Keratinocyte (primary cell): ENCODE measurements around the gene CA12. TPM values are rescaled to one million over a fixed set of nuclear protein-coding genes. Genes with fewer than 3 reads are reported as not detected.

Experiments used
- DNase-seq: peaks from one replicate; pipeline ENCODE4 v3.0.0-alpha.2; 2011; ENCODE audit warnings: low read depth, missing footprints, low spot score
- FAIRE-seq: peaks from 2 replicates; lab custom pipeline; 2011; peaks lifted over from hg19 to GRCh38; lab: Jason Lieb, UNC
- H2AFZ ChIP-seq: 2 replicates; pipeline ENCODE4 v1.6.0; 2012; ENCODE audit warnings: low read length, control low read depth, inconsistent platforms; ENCODE audit not compliant: control insufficient read depth
- H3K27ac ChIP-seq: 2 replicates; pipeline ENCODE4 v1.5.1; 2011; ENCODE audit warnings: low read length; ENCODE audit not compliant: control insufficient read depth, insufficient read depth
- H3K27me3 ChIP-seq: 3 replicates; pipeline ENCODE4 v1.6.0; 2011; ENCODE audit warnings: low read length; ENCODE audit not compliant: control insufficient read depth, insufficient read depth; ENCODE audit errors: extremely low read depth
- H3K36me3 ChIP-seq, 2 experiments: 2 replicates in 1 of 2; 3 replicates in 1 of 2; pipeline ENCODE4 v1.5.1; 2011; ENCODE audit warnings: low read length in 2 of 2, mild to moderate bottlenecking in 1 of 2; ENCODE audit not compliant: control insufficient read depth in 2 of 2, insufficient read depth in 2 of 2; ENCODE audit errors: extremely low read depth in 1 of 2
- H3K4me1 ChIP-seq: 3 replicates; pipeline ENCODE4 v1.5.1; 2011; ENCODE audit warnings: low read length; ENCODE audit not compliant: control insufficient read depth, insufficient read depth; ENCODE audit errors: extremely low read depth
- H3K4me2 ChIP-seq: 3 replicates; pipeline ENCODE4 v1.6.0; 2011; ENCODE audit warnings: low read depth, low read length; ENCODE audit not compliant: control insufficient read depth, insufficient read depth; ENCODE audit errors: extremely low read depth
- H3K4me3 ChIP-seq, 3 experiments: fragments of 200-600 bp in 1 of 3; sonication (generic) in 1 of 3; 2 replicates in 2 of 3; 3 replicates in 1 of 3; pipeline ENCODE4 v1.5.1; 2011 to 2016; ENCODE audit warnings: low read length in 3 of 3, mild to moderate bottlenecking in 3 of 3, control low read depth in 2 of 3, inconsistent platforms in 1 of 3, low read depth in 1 of 3, mixed read lengths in 1 of 3, mixed run types in 1 of 3, moderate library complexity in 1 of 3; ENCODE audit not compliant: control insufficient read depth in 2 of 3, insufficient read depth in 2 of 3; ENCODE audit errors: extremely low read depth in 1 of 3
- H3K79me2 ChIP-seq: 2 replicates; pipeline ENCODE4 v1.6.0; 2012; ENCODE audit warnings: low read length; ENCODE audit not compliant: control insufficient read depth, insufficient read depth
- H3K9ac ChIP-seq: 3 replicates; pipeline ENCODE4 v1.6.0; 2011; ENCODE audit warnings: low read length; ENCODE audit not compliant: control insufficient read depth, insufficient read depth; ENCODE audit errors: extremely low read depth
- H3K9me1 ChIP-seq: 3 replicates; pipeline ENCODE4 v1.6.0; 2011; ENCODE audit warnings: low read length; ENCODE audit not compliant: control insufficient read depth, insufficient read depth; ENCODE audit errors: extremely low read depth
- H3K9me3 ChIP-seq: 2 replicates; pipeline ENCODE4 v1.5.1; 2012; ENCODE audit warnings: low read depth, low read length; ENCODE audit not compliant: control insufficient read depth
- H4K20me1 ChIP-seq: 3 replicates; pipeline ENCODE4 v1.6.0; 2011; ENCODE audit warnings: low read length; ENCODE audit not compliant: control insufficient read depth, insufficient read depth; ENCODE audit errors: extremely low read depth
- EZH2 ChIP-seq: IDR thresholded peaks from one replicate; pipeline ENCODE4 v1.6.1; 2012; ENCODE audit warnings: inconsistent platforms, mild to moderate bottlenecking, low read length, moderate library complexity
- dilution Hi-C: fragments of 300-500 bp; cut with MboI; formaldehyde crosslinking; loops from one replicate; pipeline ENCODE4 v1.7.0; 2020; ENCODE audit warnings: low sequenced_read_pairs; ENCODE audit not compliant: extremely low pct_ligation_motif_present
- polyA plus RNA-seq, 5 experiments: library from polyadenylated mRNA; depleted of rRNA in 3 of 5; stranded (reverse) in 3 of 5; stranded (forward) in 1 of 5; unstranded in 1 of 5; fragments of >200 nt; gene quantifications; 1 replicate in 1 of 5; 2 replicates in 3 of 5; 3 replicates in 1 of 5; pipeline versions ENCODE4 v1.2.1 to v1.2.3, GENCODE V29; 2011 to 2012; ENCODE audit warnings: missing spikeins in 2 of 5, low read depth in 1 of 5, low replicate concordance in 1 of 5
- TF ChIP-seq, protein P1 (sequence below), 3 experiments: IDR thresholded peaks in 1 of 3; conservative IDR thresholded peaks in 1 of 3; optimal IDR thresholded peaks in 1 of 3; 2 replicates in 2 of 3; 3 replicates in 1 of 3; pipeline versions ENCODE3 to v1.5.1; 2011; ENCODE audit warnings: low read length in 3 of 3, mild to moderate bottlenecking in 3 of 3, moderate library complexity in 2 of 3, control low read depth in 1 of 3, inconsistent platforms in 1 of 3; ENCODE audit not compliant: insufficient read depth in 2 of 3; ENCODE audit errors: extremely low read depth in 1 of 3

The CA12 gene
- polyA plus RNA-seq, 1 donor (not counting 4 experiments of a cell fraction or from before 2014, with no cell fraction given) = 158 TPM

- TF ChIP-seq EZH2 = no peak
- TF ChIP-seq, protein P1, sequence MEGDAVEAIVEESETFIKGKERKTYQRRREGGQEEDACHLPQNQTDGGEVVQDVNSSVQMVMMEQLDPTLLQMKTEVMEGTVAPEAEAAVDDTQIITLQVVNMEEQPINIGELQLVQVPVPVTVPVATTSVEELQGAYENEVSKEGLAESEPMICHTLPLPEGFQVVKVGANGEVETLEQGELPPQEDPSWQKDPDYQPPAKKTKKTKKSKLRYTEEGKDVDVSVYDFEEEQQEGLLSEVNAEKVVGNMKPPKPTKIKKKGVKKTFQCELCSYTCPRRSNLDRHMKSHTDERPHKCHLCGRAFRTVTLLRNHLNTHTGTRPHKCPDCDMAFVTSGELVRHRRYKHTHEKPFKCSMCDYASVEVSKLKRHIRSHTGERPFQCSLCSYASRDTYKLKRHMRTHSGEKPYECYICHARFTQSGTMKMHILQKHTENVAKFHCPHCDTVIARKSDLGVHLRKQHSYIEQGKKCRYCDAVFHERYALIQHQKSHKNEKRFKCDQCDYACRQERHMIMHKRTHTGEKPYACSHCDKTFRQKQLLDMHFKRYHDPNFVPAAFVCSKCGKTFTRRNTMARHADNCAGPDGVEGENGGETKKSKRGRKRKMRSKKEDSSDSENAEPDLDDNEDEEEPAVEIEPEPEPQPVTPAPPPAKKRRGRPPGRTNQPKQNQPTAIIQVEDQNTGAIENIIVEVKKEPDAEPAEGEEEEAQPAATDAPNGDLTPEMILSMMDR (optimal IDR thresholded peaks at IDR 0.05 in 1 of 3, IDR thresholded peaks at IDR 0.05 in 1 of 3, conservative IDR thresholded peaks at IDR 0.05 in 1 of 3; ENCODE audit: extremely low read depth in 1 of 3, insufficient read depth in 2 of 3, low read length in 3 of 3) = no peak
- H2AFZ ChIP-seq = no peak overlapping the region
- peak overlapping the region; percentile 95 for H3K27ac ChIP-seq
- no peak for DNase-seq
- peaks cover 9% of the 10 kb centered on the region for H3K9me1 ChIP-seq
- H3K79me2 ChIP-seq = peaks cover 2% of the 10 kb centered on the region
- no peak overlapping the region for H3K9ac ChIP-seq
- H3K4me3 ChIP-seq = peak overlapping the region in 1 of 3 experiments; percentile 14
- H3K36me3 ChIP-seq = peaks cover 3 to 12% of the 10 kb centered on the region in 2 experiments
- peak overlapping the region; percentile 72 for H3K4me2 ChIP-seq
- FAIRE-seq = peak; percentile 90
- peaks cover 78% of the 10 kb centered on the region for H3K4me1 ChIP-seq
- dilution Hi-C loops = no loop called here
- no peaks in the 10 kb centered on the region for H4K20me1 ChIP-seq
- H3K27me3 ChIP-seq = no peaks in the 10 kb centered on the region
- no peaks in the 10 kb centered on the region for H3K9me3 ChIP-seq
These were observed 32.5 kb downstream of the CA12 start for GRCh38 chr15:63349156-63349555.

DNA sequence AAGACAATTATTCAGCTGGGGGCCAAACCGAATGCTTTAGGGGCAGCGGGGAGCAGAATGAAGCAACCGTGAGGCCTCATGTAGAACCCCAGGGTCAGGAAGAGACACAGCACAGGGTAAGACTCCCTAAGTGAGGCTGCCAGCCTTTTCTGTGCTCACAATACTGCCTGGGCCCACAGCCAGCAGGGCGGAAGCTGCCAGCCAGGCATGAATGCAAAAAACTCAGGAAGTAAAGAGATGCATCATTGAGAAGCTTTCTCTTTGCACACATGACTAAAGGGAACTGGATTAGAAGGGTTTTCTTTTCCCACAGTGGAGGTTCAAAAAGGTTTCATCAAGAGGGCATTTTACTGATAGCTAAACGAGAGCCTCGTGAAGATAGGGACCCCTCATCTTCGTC lies 33.3 kb downstream of the CA12 start:
- Histone ChIP-seq H3K27me3 (no peaks in the 10 kb centered on the region), H4K20me1 (no peaks in the 10 kb centered on the region), H3K79me2 (peaks cover 2% of the 10 kb centered on the region), H3K27ac (peak overlapping the region; percentile 95), H3K4me1 (peaks cover 78% of the 10 kb centered on the region), H2AFZ (peak overlapping the region; percentile 60), H3K4me3 (peak overlapping the region in 2 of 3 experiments; percentile 14 to 25), H3K4me2 (peak overlapping the region; percentile 72), H3K9me1 (peaks cover 9% of the 10 kb centered on the region), H3K9me3 (no peaks in the 10 kb centered on the region), H3K36me3 (peaks cover 3 to 18% of the 10 kb centered on the region in 2 experiments), H3K9ac (peak overlapping the region; percentile 55)
- DNase-seq = no peak
- FAIRE-seq = peak; percentile 95
- dilution Hi-C loops = no loop called here
- TF ChIP-seq, protein P1 (optimal IDR thresholded peaks at IDR 0.05 in 1 of 3, IDR thresholded peaks at IDR 0.05 in 1 of 3, conservative IDR thresholded peaks at IDR 0.05 in 1 of 3; ENCODE audit: extremely low read depth in 1 of 3, insufficient read depth in 2 of 3, low read length in 3 of 3) = no peak
- TF ChIP-seq EZH2 = no peak
